Measurements from ENCODE around the gene GRIN1. TPM values are rescaled to one million over a fixed set of nuclear protein-coding genes. Genes with fewer than 3 reads are reported as not detected.

Gene GRIN1
- total and polyA plus RNA-seq, 2 donors (not counting 3 experiments of a cell fraction or from before 2014, with no cell fraction given), result not detected

DNA sequence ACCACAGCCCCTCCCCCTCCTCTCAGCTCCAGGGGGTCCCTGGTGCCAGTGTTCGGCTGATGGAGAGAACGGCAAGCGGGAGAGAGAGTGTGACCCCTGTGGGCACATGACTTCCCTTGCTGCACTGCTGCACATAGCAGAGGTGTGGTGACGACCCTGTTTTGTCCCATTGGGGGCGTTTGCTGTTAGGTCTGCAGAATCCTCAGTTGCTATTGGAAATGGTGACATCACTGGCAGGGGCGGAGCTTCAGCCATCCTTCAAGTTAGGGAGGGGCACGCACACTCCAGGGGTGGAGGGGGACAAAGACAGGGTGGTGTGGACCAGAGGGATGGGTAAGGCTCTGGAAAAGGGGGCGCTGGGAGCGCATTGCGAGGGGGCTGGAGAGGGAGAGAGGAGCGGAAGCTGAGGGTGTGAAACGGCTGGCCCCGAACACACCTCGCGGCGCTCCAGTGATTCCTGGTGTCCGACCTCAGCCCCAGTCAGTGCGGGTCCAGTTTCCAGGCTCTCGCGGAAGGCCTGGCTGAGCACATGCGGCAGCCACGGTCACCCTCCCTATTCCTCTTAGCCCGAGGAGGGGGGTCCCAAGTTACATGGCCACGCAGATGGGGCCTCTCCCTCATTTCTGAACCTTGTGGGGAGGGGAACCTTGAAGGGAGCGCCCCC is 764 bp upstream of the GRIN1 start:
- H3K9me1 ChIP-seq (replicated peaks; ENCODE audit: control insufficient read depth, extremely low read depth, insufficient read depth, low read length), result no peaks in the 10 kb centered on the region
- H3K36me3 ChIP-seq (ENCODE audit: control insufficient read depth in 2 of 2, extremely low read depth in 1 of 2, insufficient read depth in 2 of 2, low read length in 2 of 2), result no peaks in the 10 kb centered on the region
- no peak overlapping the region for H2AFZ ChIP-seq (ENCODE audit: low read depth, low read length)
- H3K27ac ChIP-seq (ENCODE audit: insufficient read depth, low read depth, low read length), result no peak overlapping the region
- TF ChIP-seq FOS (IDR thresholded peaks at IDR 0.05; ENCODE audit: borderline replicate concordance, insufficient read depth, low read length) (no peak), GATA2 (IDR thresholded peaks at IDR 0.05; ENCODE audit: insufficient read depth, insufficient read length, low read depth, low read length) (no peak), JUN (IDR thresholded peaks at IDR 0.05; ENCODE audit: borderline replicate concordance, insufficient read depth, insufficient read length, low read depth) (no peak), POLR2AphosphoS5 (IDR thresholded peaks at IDR 0.05; ENCODE audit: insufficient read depth, low read depth, low read length) (no peak), MYC (IDR thresholded peaks at IDR 0.05; ENCODE audit: low read depth, low read length) (no peak), POLR2A (IDR thresholded peaks at IDR 0.05; ENCODE audit: low read depth, low read length) (no peak), EZH2 (IDR thresholded peaks at IDR 0.05; ENCODE audit: borderline replicate concordance, low read depth, low read length, severe bottlenecking) (no peak)
- TF ChIP-seq, protein P1, sequence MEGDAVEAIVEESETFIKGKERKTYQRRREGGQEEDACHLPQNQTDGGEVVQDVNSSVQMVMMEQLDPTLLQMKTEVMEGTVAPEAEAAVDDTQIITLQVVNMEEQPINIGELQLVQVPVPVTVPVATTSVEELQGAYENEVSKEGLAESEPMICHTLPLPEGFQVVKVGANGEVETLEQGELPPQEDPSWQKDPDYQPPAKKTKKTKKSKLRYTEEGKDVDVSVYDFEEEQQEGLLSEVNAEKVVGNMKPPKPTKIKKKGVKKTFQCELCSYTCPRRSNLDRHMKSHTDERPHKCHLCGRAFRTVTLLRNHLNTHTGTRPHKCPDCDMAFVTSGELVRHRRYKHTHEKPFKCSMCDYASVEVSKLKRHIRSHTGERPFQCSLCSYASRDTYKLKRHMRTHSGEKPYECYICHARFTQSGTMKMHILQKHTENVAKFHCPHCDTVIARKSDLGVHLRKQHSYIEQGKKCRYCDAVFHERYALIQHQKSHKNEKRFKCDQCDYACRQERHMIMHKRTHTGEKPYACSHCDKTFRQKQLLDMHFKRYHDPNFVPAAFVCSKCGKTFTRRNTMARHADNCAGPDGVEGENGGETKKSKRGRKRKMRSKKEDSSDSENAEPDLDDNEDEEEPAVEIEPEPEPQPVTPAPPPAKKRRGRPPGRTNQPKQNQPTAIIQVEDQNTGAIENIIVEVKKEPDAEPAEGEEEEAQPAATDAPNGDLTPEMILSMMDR (IDR thresholded peaks at IDR 0.05; ENCODE audit: extremely low read depth in 1 of 2, insufficient read depth in 1 of 2, low read depth in 1 of 2, low read length in 2 of 2), result no peak
- TF ChIP-seq, protein P2, sequence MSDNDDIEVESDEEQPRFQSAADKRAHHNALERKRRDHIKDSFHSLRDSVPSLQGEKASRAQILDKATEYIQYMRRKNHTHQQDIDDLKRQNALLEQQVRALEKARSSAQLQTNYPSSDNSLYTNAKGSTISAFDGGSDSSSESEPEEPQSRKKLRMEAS (IDR thresholded peaks at IDR 0.05; ENCODE audit: insufficient read depth, insufficient read length), result no peak
- no peak overlapping the region for H3K9ac ChIP-seq (replicated peaks; ENCODE audit: extremely low read depth, insufficient read depth, low read length)
- POLR2A ChIA-PET, result no interaction called here
- BruUV-seq (replicated peaks), result no TSS peak
- no peaks in the 10 kb centered on the region for H3K9me3 ChIP-seq (replicated peaks; ENCODE audit: control insufficient read depth, insufficient read depth, low read length)
- no peak for DNase-seq (ENCODE audit: low read depth, low spot score)
- CTCF ChIA-PET, result interaction anchor here (1.2 kb wide), 1 partner anchor 51 kb away, joined by 3 read pairs; no protein-coding TSS in a partner anchor
- no peak for FAIRE-seq
- H3K79me2 ChIP-seq (ENCODE audit: control insufficient read depth, insufficient read depth, low read length), result no peaks in the 10 kb centered on the region
- no peaks in the 10 kb centered on the region for H3K4me1 ChIP-seq (ENCODE audit: control insufficient read depth, extremely low read depth, insufficient read depth, low read length)
- no peak overlapping the region for H3K4me2 ChIP-seq (ENCODE audit: insufficient read depth, low read length)
- intact Hi-C loops (cut with micrococcal nuclease) (no loop called here), dilution Hi-C loops (cut with MboI; ENCODE audit: extremely low pct_ligation_motif_present, low sequenced_read_pairs) (no loop called here)
- peaks cover 35 to 36% of the 10 kb centered on the region in 2 experiments for H3K27me3 ChIP-seq (ENCODE audit: control insufficient read depth in 2 of 2, insufficient read depth in 2 of 2, low read length in 2 of 2)
- H4K20me1 ChIP-seq (replicated peaks; ENCODE audit: control insufficient read depth, extremely low read depth, insufficient read depth, low read length), result no peaks in the 10 kb centered on the region
- no peak overlapping the region for H3K4me3 ChIP-seq (replicated peaks in 1 of 3; ENCODE audit: insufficient read depth in 1 of 3, low read depth in 1 of 3, low read length in 3 of 3)
